CD14-positive monocyte (primary cell): ENCODE results near the gene ANKRD2. TPM values are rescaled to one million over a fixed set of nuclear protein-coding genes. Genes with fewer than 3 reads are reported as not detected.

Experiments
- DNase-seq, 3 donors: peaks; one replicate each; pipeline ENCODE4 v3.0.0-alpha.2; 2011 to 2022
- H2AFZ ChIP-seq: 2 replicates; pipeline ENCODE4 v1.6.0; 2012; ENCODE audit warnings: mild to moderate bottlenecking, low read depth, low read length, inconsistent platforms; ENCODE audit not compliant: insufficient read depth, poor library complexity, severe bottlenecking
- H3K27ac ChIP-seq, 2 donors: 1 replicate in 1 of 2; 2 replicates in 1 of 2; pipeline ENCODE4 v1.5.1; 2012 to 2013; ENCODE audit warnings: low read length in 2 of 2, control low read depth in 1 of 2, inconsistent platforms in 1 of 2, low read depth in 1 of 2, mild to moderate bottlenecking in 1 of 2
- H3K27me3 ChIP-seq, 2 donors: one replicate each; pipeline versions ENCODE4 v1.6.0 to v1.6.1; 2011 to 2013; ENCODE audit warnings: low read length in 2 of 2; ENCODE audit not compliant: control insufficient read depth in 2 of 2, insufficient read depth in 2 of 2
- H3K36me3 ChIP-seq, 2 donors: replicated peaks in 1 of 2; 1 replicate in 1 of 2; 2 replicates in 1 of 2; pipeline versions ENCODE4 v1.5.1 to v1.6.1; 2012 to 2013; ENCODE audit warnings: low read length in 2 of 2, control low read depth in 1 of 2, inconsistent platforms in 1 of 2, mild to moderate bottlenecking in 1 of 2; ENCODE audit not compliant: insufficient read depth in 2 of 2, control insufficient read depth in 1 of 2
- H3K4me1 ChIP-seq, 2 donors: 1 replicate in 1 of 2; 2 replicates in 1 of 2; pipeline versions ENCODE4 v1.5.1 to v1.6.1; 2012 to 2013; ENCODE audit warnings: low read length in 2 of 2, control low read depth in 1 of 2, inconsistent platforms in 1 of 2, mild to moderate bottlenecking in 1 of 2, moderate library complexity in 1 of 2; ENCODE audit not compliant: insufficient read depth in 2 of 2, control insufficient read depth in 1 of 2
- H3K4me2 ChIP-seq: replicated peaks from 2 replicates; pipeline ENCODE3; 2012; ENCODE audit warnings: low read length, moderate library complexity, mild to moderate bottlenecking; ENCODE audit not compliant: poor library complexity, severe bottlenecking; ENCODE audit errors: extremely low read depth
- H3K4me3 ChIP-seq, 3 experiments: fragments of 200-600 bp in 1 of 3; sonication (generic) in 1 of 3; replicated peaks in 1 of 3; 1 replicate in 2 of 3; 2 replicates in 1 of 3; pipeline ENCODE4 v1.5.1; 2011 to 2013; ENCODE audit warnings: low read length in 3 of 3, mild to moderate bottlenecking in 3 of 3, control low read depth in 2 of 3, low read depth in 2 of 3, inconsistent platforms in 1 of 3, moderate library complexity in 1 of 3
- H3K79me2 ChIP-seq: 2 replicates; pipeline ENCODE4 v1.6.0; 2012; ENCODE audit warnings: mild to moderate bottlenecking, control low read depth, inconsistent platforms, low read length, moderate library complexity; ENCODE audit not compliant: insufficient read depth
- H3K9ac ChIP-seq: 2 replicates; pipeline ENCODE4 v1.6.0; 2017; ENCODE audit warnings: low read length, mild to moderate bottlenecking; ENCODE audit not compliant: insufficient read depth, poor library complexity, severe bottlenecking
- H3K9me3 ChIP-seq, 2 donors: replicated peaks in 1 of 2; 1 replicate in 1 of 2; 2 replicates in 1 of 2; pipeline versions ENCODE4 v1.5.1 to v1.6.1; 2012 to 2013; ENCODE audit warnings: low read length in 2 of 2, control low read depth in 1 of 2; ENCODE audit not compliant: control insufficient read depth in 1 of 2, insufficient read depth in 1 of 2
- H4K20me1 ChIP-seq: 2 replicates; pipeline ENCODE4 v1.6.0; 2012; ENCODE audit warnings: mild to moderate bottlenecking, low read length, control low read depth, moderate library complexity; ENCODE audit not compliant: insufficient read depth
- H3K27ac Mint-ChIP-seq, 7 donors: one replicate each; pipeline ENCODE4 v1.8.0; 2020; ENCODE audit warnings: mild to moderate bottlenecking in 7 of 7, mixed read lengths in 7 of 7, moderate library complexity in 6 of 7, inconsistent platforms in 2 of 7
- H3K27me3 Mint-ChIP-seq, 3 donors: one replicate each; pipeline ENCODE4 v1.8.0; 2021 to 2022; ENCODE audit warnings: low read depth in 3 of 3, mild to moderate bottlenecking in 3 of 3, mixed read lengths in 3 of 3, moderate library complexity in 3 of 3, inconsistent platforms in 1 of 3
- H3K36me3 Mint-ChIP-seq, 2 donors: one replicate each; pipeline ENCODE4 v1.8.0; 2020; ENCODE audit warnings: mixed read lengths in 2 of 2, inconsistent platforms in 1 of 2, mild to moderate bottlenecking in 1 of 2
- H3K4me1 Mint-ChIP-seq: one replicate; pipeline ENCODE4 v1.8.0; 2020; ENCODE audit warnings: mild to moderate bottlenecking, mixed read lengths
- H3K4me3 Mint-ChIP-seq, 2 donors: one replicate each; pipeline ENCODE4 v1.8.0; 2020; ENCODE audit warnings: mild to moderate bottlenecking in 2 of 2, mixed read lengths in 2 of 2, moderate library complexity in 1 of 2
- H3K9me3 Mint-ChIP-seq, 7 donors: one replicate each; pipeline ENCODE4 v1.8.0; 2020 to 2022; ENCODE audit warnings: mixed read lengths in 7 of 7, mild to moderate bottlenecking in 6 of 7, moderate library complexity in 6 of 7, inconsistent platforms in 2 of 7
- CTCF ChIP-seq: fragments of 200-600 bp; IDR thresholded peaks from one replicate; pipeline ENCODE4 v1.8.0; 2022; ENCODE audit warnings: antibody characterized with exemption, mild to moderate bottlenecking
- WGBS: methylation state at CpG from one replicate; pipeline ENCODE4 v1.1.5; 2013; ENCODE audit warnings: missing lambda C conversion rate; ENCODE audit not compliant: insufficient coverage; 5-methylcytosine and 5-hydroxymethylcytosine counted together
- intact Hi-C, 2 donors: fragments of 100-400 bp; cut with micrococcal nuclease; formaldehyde crosslinking; loops; one replicate each; pipeline versions ENCODE4 v1.15.0 to v1.15.1; 2023
- polyA plus RNA-seq, 3 donors: library from polyadenylated mRNA; depleted of rRNA in 1 of 3; unstranded in 2 of 3; stranded (reverse) in 1 of 3; fragments of 300-500 nt in 2 of 3; fragments of >200 nt in 1 of 3; fragmentation: Illumina TruSeq in 2 of 3; gene quantifications; 1 replicate in 2 of 3; 2 replicates in 1 of 3; pipeline ENCODE4 v1.2.3, GENCODE V29; 2012 to 2021

The ANKRD2 gene
- polyA plus RNA-seq, 3 donors = not detected

- peaks cover 28 to 44% of the 10 kb centered on the region in 2 donors for H3K36me3 ChIP-seq
- Mint-ChIP-seq H3K27me3 (peaks cover 0 to 3% (median 0%) of the 10 kb centered on the region in 3 donors), H3K27ac (peak overlapping the region in 2 of 7 donors; percentile 26 to 66), H3K9me3 (no peaks in the 10 kb centered on the region), H3K4me1 (no peaks in the 10 kb centered on the region), H3K36me3 (peaks cover 27 to 39% of the 10 kb centered on the region in 2 donors), H3K4me3 (no peak overlapping the region)
- H3K4me1 ChIP-seq = no peaks in the 10 kb centered on the region
- intact Hi-C loops = loop anchor here in 1 of 2 donors (10.0 kb wide), 2 partner anchors 93 to 163 kb away; partner anchors contain the start of gene ZFYVE27
- H3K27me3 ChIP-seq = no peaks in the 10 kb centered on the region
- WGBS = 97% methylated on average over 3 of the region's 3 CpGs
- no peaks in the 10 kb centered on the region for H3K79me2 ChIP-seq
- H3K27ac ChIP-seq = no peak overlapping the region
- TF ChIP-seq CTCF = no peak
- H3K4me3 ChIP-seq = no peak overlapping the region
- H2AFZ ChIP-seq = no peak overlapping the region
- no peak overlapping the region for H3K4me2 ChIP-seq
- DNase-seq = no peak
- no peak overlapping the region for H3K9ac ChIP-seq
- H4K20me1 ChIP-seq = peaks cover 4% of the 10 kb centered on the region
- no peaks in the 10 kb centered on the region for H3K9me3 ChIP-seq
These were observed 957 bp upstream of the ANKRD2 start for GRCh38 chr10:97571622-97572021.

GRCh38 chr10:97573021-97573420 is 442 bp downstream of the ANKRD2 start:
- H3K4me3 Mint-ChIP-seq = no peak overlapping the region
- no peaks in the 10 kb centered on the region for H3K4me1 Mint-ChIP-seq
- peaks cover 24 to 38% of the 10 kb centered on the region in 2 donors for H3K36me3 Mint-ChIP-seq
- no peaks in the 10 kb centered on the region for H3K9me3 ChIP-seq
- no peak overlapping the region for H3K4me2 ChIP-seq
- peaks cover 25 to 41% of the 10 kb centered on the region in 2 donors for H3K36me3 ChIP-seq
- H3K9ac ChIP-seq = no peak overlapping the region
- no peak for DNase-seq
- H2AFZ ChIP-seq = no peak overlapping the region
- H3K27ac ChIP-seq = no peak overlapping the region
- H3K4me1 ChIP-seq = no peaks in the 10 kb centered on the region
- no peak overlapping the region for H3K4me3 ChIP-seq
- H3K79me2 ChIP-seq = no peaks in the 10 kb centered on the region
- peaks cover 4% of the 10 kb centered on the region for H4K20me1 ChIP-seq
- H3K27me3 ChIP-seq = no peaks in the 10 kb centered on the region
- H3K27ac Mint-ChIP-seq = no peak overlapping the region
- no CpG with 5 or more reads among the region's 2 CpGs for WGBS
- H3K9me3 Mint-ChIP-seq = no peaks in the 10 kb centered on the region
- H3K27me3 Mint-ChIP-seq = peaks cover 2 to 7% (median 6%) of the 10 kb centered on the region in 3 donors
- intact Hi-C loops = loop anchor here in 1 of 2 donors (10.0 kb wide), 2 partner anchors 92 to 162 kb away; partner anchors contain the start of gene ZFYVE27
- TF ChIP-seq CTCF = no peak
